ENCODE measurements around the gene GMEB2.

GRCh38 chr20:63577317-63577894 lies 49.5 kb downstream of the GMEB2 start:
- no peak for TF ChIP-seq MAX (IDR thresholded peaks at IDR 0.05; ENCODE audit: low read depth, low read length)
- no peak for TF ChIP-seq CTCF (IDR thresholded peaks at IDR 0.05; ENCODE audit: low read depth, low read length)
- TF ChIP-seq POLR2A (IDR thresholded peaks at IDR 0.05; ENCODE audit: extremely low read depth, insufficient read length), result no peak
- TF ChIP-seq MYC (IDR thresholded peaks at IDR 0.05; ENCODE audit: low read depth, low read length), result no peak
